ENCODE data around the gene EPAS1.
"Not testable (repeated sequence)": the region's sequence is repeated elsewhere in the genome, so short reads cannot be mapped to it uniquely, and the experiment has no call there.

Gene EPAS1

GRCh38 chr2:46394649-46395510, 97.7 kb downstream of the EPAS1 start:
- no peak for DNase-seq (ENCODE audit: low spot score)
- in situ Hi-C loops (cut with MboI; ENCODE audit: low sequenced_read_pairs, unreplicated experiment), result loop anchor here (25.0 kb wide), 1 partner anchor 758 kb away; no protein-coding TSS in a partner anchor
- no peak for TF ChIP-seq CTCF (IDR thresholded peaks at IDR 0.05; ENCODE audit: borderline replicate concordance, control extremely low read depth, extremely low read depth, insufficient read depth, missing control alignments)

GRCh38 chr2:46395730-46396129, 98.5 kb downstream of the EPAS1 start:
- not testable (repeated sequence) for DNase-seq (ENCODE audit: low spot score)
- in situ Hi-C loops (cut with MboI; ENCODE audit: low sequenced_read_pairs, unreplicated experiment), result loop anchor here (25.0 kb wide), 1 partner anchor 758 kb away; no protein-coding TSS in a partner anchor

GRCh38 chr2:46400016-46400415, 102.8 kb downstream of the EPAS1 start:
- in situ Hi-C loops (cut with MboI; ENCODE audit: low sequenced_read_pairs, unreplicated experiment), result no loop called here
- no peak for DNase-seq (ENCODE audit: low spot score)
- no peak for TF ChIP-seq CTCF (IDR thresholded peaks at IDR 0.05; ENCODE audit: borderline replicate concordance, control extremely low read depth, extremely low read depth, insufficient read depth, missing control alignments)

GRCh38 chr2:46402874-46403273, 105.7 kb downstream of the EPAS1 start:
- in situ Hi-C loops (cut with MboI; ENCODE audit: low sequenced_read_pairs, unreplicated experiment), result no loop called here
- no peak for DNase-seq (ENCODE audit: low spot score)
- TF ChIP-seq CTCF (IDR thresholded peaks at IDR 0.05; ENCODE audit: borderline replicate concordance, control extremely low read depth, extremely low read depth, insufficient read depth, missing control alignments), result no peak

GRCh38 chr2:46404181-46404759, 107.1 kb downstream of the EPAS1 start:
- in situ Hi-C loops (cut with MboI; ENCODE audit: low sequenced_read_pairs, unreplicated experiment), result no loop called here
- TF ChIP-seq CTCF (IDR thresholded peaks at IDR 0.05; ENCODE audit: borderline replicate concordance, control extremely low read depth, extremely low read depth, insufficient read depth, missing control alignments), result no peak
- DNase-seq (ENCODE audit: low spot score), result no peak

DNA sequence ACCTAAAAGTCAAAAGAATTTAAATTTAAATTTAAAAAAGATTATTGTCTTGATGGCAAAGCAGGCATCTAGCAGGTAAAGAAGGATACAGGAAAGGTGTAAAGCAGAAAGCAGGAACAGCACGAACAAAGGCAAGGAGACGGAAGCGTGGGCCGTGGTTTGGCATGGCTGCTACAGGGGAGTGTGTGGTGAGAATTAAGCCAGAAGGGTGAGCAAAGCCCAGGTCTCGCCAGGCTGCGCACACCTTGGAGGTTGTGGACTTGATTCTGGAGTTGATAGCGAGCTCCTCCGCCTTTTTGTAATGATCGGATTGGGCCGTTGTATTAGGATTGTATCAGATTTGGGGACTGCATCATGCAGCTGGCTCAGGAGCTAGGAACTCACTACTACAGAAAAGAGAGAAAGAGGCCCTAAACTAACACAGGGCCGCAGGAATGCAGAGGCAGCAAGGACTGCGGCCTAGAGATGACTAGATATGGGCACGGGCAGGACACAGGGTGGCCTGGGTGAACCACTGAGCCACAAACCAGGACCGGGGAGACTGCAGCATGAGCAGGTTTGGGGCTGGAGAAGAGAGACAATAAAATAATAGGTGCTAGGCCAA, 110.7 kb downstream of the EPAS1 start:
- in situ Hi-C loops (cut with MboI; ENCODE audit: low sequenced_read_pairs, unreplicated experiment), result no loop called here
- no peak for DNase-seq (ENCODE audit: low spot score)
- no peak for TF ChIP-seq CTCF (IDR thresholded peaks at IDR 0.05; ENCODE audit: borderline replicate concordance, control extremely low read depth, extremely low read depth, insufficient read depth, missing control alignments)

DNA sequence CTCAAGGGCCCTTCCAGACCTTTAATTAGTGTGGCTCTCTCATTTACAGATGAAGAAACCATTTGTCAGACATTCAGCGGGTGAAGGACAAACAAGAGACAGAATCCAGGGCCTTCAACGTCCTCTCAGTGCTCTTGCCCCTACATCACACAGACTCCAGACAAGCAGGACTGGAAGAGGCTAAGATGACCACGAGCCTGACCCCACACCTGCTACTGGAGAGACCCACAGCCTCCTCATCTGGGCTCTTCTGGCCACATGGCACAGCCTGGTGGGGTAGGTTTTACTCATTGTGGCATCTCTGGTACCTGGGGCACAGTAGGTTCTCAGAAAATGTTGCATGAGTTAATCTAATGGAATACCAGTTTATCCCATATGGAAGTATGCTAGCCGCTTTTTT, 112.5 kb downstream of the EPAS1 start:
- no peak for TF ChIP-seq CTCF (IDR thresholded peaks at IDR 0.05; ENCODE audit: borderline replicate concordance, control extremely low read depth, extremely low read depth, insufficient read depth, missing control alignments)
- in situ Hi-C loops (cut with MboI; ENCODE audit: low sequenced_read_pairs, unreplicated experiment), result no loop called here
- DNase-seq (ENCODE audit: low spot score), result no peak

Measured in GM13976 (cell line).